Uterus (tissue), 2 donors: ENCODE measurements around the gene INS.

Experiments
- POLR2A ChIP-seq, 2 donors: fragments of 450-650 bp; IDR thresholded peaks; one replicate each; pipeline ENCODE4 v1.6.1; 2016; ENCODE audit warnings: antibody characterized with exemption in 2 of 2, mild to moderate bottlenecking in 1 of 2, moderate library complexity in 1 of 2
- TF ChIP-seq, protein P1 (sequence below), 4 experiments: fragments of 200-600 bp in 2 of 4; fragments of 450-650 bp in 2 of 4; sonication (generic) in 2 of 4; IDR thresholded peaks; one replicate each; pipeline ENCODE4 v1.5.1; 2016 to 2019; ENCODE audit warnings: antibody characterized with exemption in 4 of 4, mild to moderate bottlenecking in 2 of 4, moderate library complexity in 1 of 4

DNA sequence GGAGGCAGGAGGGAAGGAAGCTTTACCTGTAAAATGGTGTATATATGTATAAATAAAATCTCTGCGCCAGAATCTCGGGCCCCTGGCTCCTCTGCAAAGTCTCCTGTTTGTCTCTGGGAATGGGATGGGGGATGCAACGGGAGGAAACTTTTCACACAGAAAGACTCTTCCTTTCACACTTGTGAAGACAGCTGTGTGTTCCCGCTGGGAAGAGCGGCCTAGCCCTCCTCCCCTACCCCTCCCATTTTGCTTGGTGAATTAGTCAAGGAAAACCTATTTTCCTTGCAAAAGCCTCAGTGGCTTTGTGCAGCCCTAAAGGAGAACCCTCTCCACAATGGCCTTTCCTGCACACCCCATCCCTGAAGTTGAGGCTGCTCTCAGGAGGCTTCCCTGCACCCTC is 12.4 kb downstream of the INS start:
- TF ChIP-seq, protein P1, sequence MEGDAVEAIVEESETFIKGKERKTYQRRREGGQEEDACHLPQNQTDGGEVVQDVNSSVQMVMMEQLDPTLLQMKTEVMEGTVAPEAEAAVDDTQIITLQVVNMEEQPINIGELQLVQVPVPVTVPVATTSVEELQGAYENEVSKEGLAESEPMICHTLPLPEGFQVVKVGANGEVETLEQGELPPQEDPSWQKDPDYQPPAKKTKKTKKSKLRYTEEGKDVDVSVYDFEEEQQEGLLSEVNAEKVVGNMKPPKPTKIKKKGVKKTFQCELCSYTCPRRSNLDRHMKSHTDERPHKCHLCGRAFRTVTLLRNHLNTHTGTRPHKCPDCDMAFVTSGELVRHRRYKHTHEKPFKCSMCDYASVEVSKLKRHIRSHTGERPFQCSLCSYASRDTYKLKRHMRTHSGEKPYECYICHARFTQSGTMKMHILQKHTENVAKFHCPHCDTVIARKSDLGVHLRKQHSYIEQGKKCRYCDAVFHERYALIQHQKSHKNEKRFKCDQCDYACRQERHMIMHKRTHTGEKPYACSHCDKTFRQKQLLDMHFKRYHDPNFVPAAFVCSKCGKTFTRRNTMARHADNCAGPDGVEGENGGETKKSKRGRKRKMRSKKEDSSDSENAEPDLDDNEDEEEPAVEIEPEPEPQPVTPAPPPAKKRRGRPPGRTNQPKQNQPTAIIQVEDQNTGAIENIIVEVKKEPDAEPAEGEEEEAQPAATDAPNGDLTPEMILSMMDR (IDR thresholded peaks at IDR 0.05), result no peak
- no peak for TF ChIP-seq POLR2A (IDR thresholded peaks at IDR 0.05)
